Activated CD8-positive, alpha-beta T cell treated with anti-CD3 and anti-CD28 coated beads for 36 hours (primary cell): ENCODE results near the gene AFF2. TPM values are rescaled to one million over a fixed set of nuclear protein-coding genes. Genes with fewer than 3 reads are reported as not detected.
A peak's percentile ranks its signal among the peaks of the same experiment; 100 is the strongest.

ENCODE experiments used
- ATAC-seq: fragments of 200-7000 bp; cut with Tn5 transposase; one replicate; pipeline ENCODE4 v1.10.0; 2021; ENCODE audit warnings: mild to moderate bottlenecking, moderate library complexity
- CTCF ChIA-PET: fragments of 350-600 bp; sonication (Branson Sonifier 250); formaldehyde crosslinking; loops from one replicate; lab custom pipeline; 2021; ENCODE audit warnings: antibody characterized with exemption; lab: Charles Lee
- POLR2A ChIA-PET: fragments of 350-600 bp; sonication (Branson Sonifier 250); formaldehyde crosslinking; loops from one replicate; lab custom pipeline; 2021; ENCODE audit warnings: antibody characterized with exemption; lab: Charles Lee
- DNase-seq: peaks from one replicate; pipeline ENCODE4 v3.0.0-alpha.2; 2020
- H3K27ac Mint-ChIP-seq: one replicate; pipeline ENCODE4 v1.8.0; 2021; ENCODE audit warnings: mild to moderate bottlenecking, mixed read lengths
- H3K27me3 Mint-ChIP-seq: one replicate; pipeline ENCODE4 v1.8.0; 2021; ENCODE audit warnings: mixed read lengths
- H3K36me3 Mint-ChIP-seq: one replicate; pipeline ENCODE4 v1.8.0; 2021; ENCODE audit warnings: low read depth, mixed read lengths
- H3K4me1 Mint-ChIP-seq: one replicate; pipeline ENCODE4 v1.8.0; 2021; ENCODE audit warnings: low read depth, mixed read lengths
- H3K4me3 Mint-ChIP-seq: one replicate; pipeline ENCODE4 v1.8.0; 2021; ENCODE audit warnings: mild to moderate bottlenecking, moderate library complexity, mixed read lengths
- H3K9me3 Mint-ChIP-seq: one replicate; pipeline ENCODE4 v1.8.0; 2021; ENCODE audit warnings: mixed read lengths
- CTCF ChIP-seq: fragments of 200-600 bp; IDR thresholded peaks from one replicate; pipeline ENCODE4 v1.8.0; 2022; ENCODE audit warnings: antibody characterized with exemption, mild to moderate bottlenecking
- intact Hi-C: fragments of 100-400 bp; cut with micrococcal nuclease; formaldehyde crosslinking; loops from one replicate; pipeline ENCODE4 v1.10.0; 2022
- total RNA-seq, 2 experiments: library from RNA; stranded (reverse); gene quantifications; one replicate each; pipeline ENCODE4 v1.2.3, GENCODE V29; 2021

Gene AFF2
- total RNA-seq, 2 experiments from 2014 or later, result 1.3 to 1.7 TPM

GRCh38 chrX:148600581-148600980, 100.2 kb downstream of the AFF2 start:
- no peak for ATAC-seq
- no peaks in the 10 kb centered on the region for H3K9me3 Mint-ChIP-seq
- intact Hi-C loops, result no loop called here
- H3K4me1 Mint-ChIP-seq, result peaks cover 12% of the 10 kb centered on the region
- no peak overlapping the region for H3K27ac Mint-ChIP-seq
- ChIA-PET CTCF (interaction anchor here (0.8 to 1.3 kb wide), 3 partner anchors 9 to 240 kb away, joined by 3 read pairs; no protein-coding TSS in a partner anchor), POLR2A (no interaction called here)
- H3K27me3 Mint-ChIP-seq, result no peaks in the 10 kb centered on the region
- no peak overlapping the region for H3K4me3 Mint-ChIP-seq
- no peak for DNase-seq
- H3K36me3 Mint-ChIP-seq, result no peaks in the 10 kb centered on the region
- no peak for TF ChIP-seq CTCF

GRCh38 chrX:148601034-148601433, 100.6 kb downstream of the AFF2 start:
- H3K36me3 Mint-ChIP-seq, result no peaks in the 10 kb centered on the region
- ChIA-PET CTCF (interaction anchor here (0.8 to 1.3 kb wide), 3 partner anchors 9 to 239 kb away, joined by 3 read pairs; no protein-coding TSS in a partner anchor), POLR2A (no interaction called here)
- intact Hi-C loops, result no loop called here
- DNase-seq (no peak), ATAC-seq (no peak)
- peaks cover 12% of the 10 kb centered on the region for H3K4me1 Mint-ChIP-seq
- TF ChIP-seq CTCF, result no peak
- no peak overlapping the region for H3K4me3 Mint-ChIP-seq
- H3K27me3 Mint-ChIP-seq, result no peaks in the 10 kb centered on the region
- no peaks in the 10 kb centered on the region for H3K9me3 Mint-ChIP-seq
- H3K27ac Mint-ChIP-seq, result no peak overlapping the region

GRCh38 chrX:148609515-148610327, 109.3 kb downstream of the AFF2 start:
- no peak for TF ChIP-seq CTCF
- DNase-seq (peak; percentile 5), ATAC-seq (peak; percentile 67)
- POLR2A ChIA-PET, result no interaction called here
- Mint-ChIP-seq H3K4me3 (no peak overlapping the region), H3K27me3 (no peaks in the 10 kb centered on the region), H3K9me3 (peaks cover 3% of the 10 kb centered on the region), H3K36me3 (peaks cover 2% of the 10 kb centered on the region), H3K4me1 (peaks cover 30% of the 10 kb centered on the region), H3K27ac (peak overlapping the region; percentile 25)
- intact Hi-C loops, result no loop called here
- CTCF ChIA-PET, result interaction anchor here (1.1 to 1.2 kb wide), 2 partner anchors 9 to 38 kb away, joined by 3 read pairs; no protein-coding TSS in a partner anchor

GRCh38 chrX:148610328-148610698, 109.9 kb downstream of the AFF2 start:
- peaks cover 30% of the 10 kb centered on the region for H3K4me1 Mint-ChIP-seq
- no peak for TF ChIP-seq CTCF
- ATAC-seq (peak; percentile 28), DNase-seq (no peak)
- no peaks in the 10 kb centered on the region for H3K27me3 Mint-ChIP-seq
- peaks cover 3% of the 10 kb centered on the region for H3K9me3 Mint-ChIP-seq
- H3K36me3 Mint-ChIP-seq, result peaks cover 2% of the 10 kb centered on the region
- intact Hi-C loops, result no loop called here
- ChIA-PET POLR2A (no interaction called here), CTCF (interaction anchor here (1.2 kb wide), 1 partner anchor 9 kb away, joined by 3 read pairs; no protein-coding TSS in a partner anchor)
- H3K27ac Mint-ChIP-seq, result no peak overlapping the region
- H3K4me3 Mint-ChIP-seq, result no peak overlapping the region

GRCh38 chrX:148611993-148612392, 111.6 kb downstream of the AFF2 start:
- peaks cover 30% of the 10 kb centered on the region for H3K4me1 Mint-ChIP-seq
- intact Hi-C loops, result no loop called here
- peak; percentile 77 for ATAC-seq
- no peak overlapping the region for H3K27ac Mint-ChIP-seq
- no peak for DNase-seq
- H3K27me3 Mint-ChIP-seq, result no peaks in the 10 kb centered on the region
- H3K36me3 Mint-ChIP-seq, result peaks cover 2% of the 10 kb centered on the region
- ChIA-PET POLR2A (no interaction called here), CTCF (no interaction called here)
- TF ChIP-seq CTCF, result no peak
- H3K4me3 Mint-ChIP-seq, result no peak overlapping the region
- peaks cover 3% of the 10 kb centered on the region for H3K9me3 Mint-ChIP-seq
